Measurements from ENCODE around the gene CAPZA3.

Gene CAPZA3

GRCh38 chr12:18752280-18752920 lies 14.5 kb downstream of the CAPZA3 start:
- no peak for TF ChIP-seq FOXP2 (optimal IDR thresholded peaks at IDR 0.05; ENCODE audit: borderline replicate concordance, extremely low read depth, extremely low read length, insufficient read depth)
- TF ChIP-seq SIN3A (IDR thresholded peaks at IDR 0.05; ENCODE audit: borderline replicate concordance, insufficient read depth, low read length): no peak
- no peak for TF ChIP-seq REST (IDR thresholded peaks at IDR 0.05; ENCODE audit: insufficient read depth in 1 of 2, low read depth in 2 of 2, low read length in 2 of 2)

GRCh38 chr12:18752947-18753346 lies 15.0 kb downstream of the CAPZA3 start:
- TF ChIP-seq SIN3A (IDR thresholded peaks at IDR 0.05; ENCODE audit: borderline replicate concordance, insufficient read depth, low read length): no peak

GRCh38 chr12:18753481-18754123 lies 15.7 kb downstream of the CAPZA3 start:
- no peak for TF ChIP-seq FOXP2 (optimal IDR thresholded peaks at IDR 0.05; ENCODE audit: borderline replicate concordance, extremely low read depth, extremely low read length, insufficient read depth)

- TF ChIP-seq TAF1 (IDR thresholded peaks at IDR 0.05; ENCODE audit: borderline replicate concordance, insufficient read depth, low read length): no peak
- TF ChIP-seq REST (IDR thresholded peaks at IDR 0.05; ENCODE audit: insufficient read depth in 1 of 2, low read depth in 2 of 2, low read length in 2 of 2): no peak
- TF ChIP-seq SIN3A (IDR thresholded peaks at IDR 0.05; ENCODE audit: borderline replicate concordance, insufficient read depth, low read length): no peak
- no peak for TF ChIP-seq POLR2AphosphoS5 (IDR thresholded peaks at IDR 0.05; ENCODE audit: low read depth, low read length)
- no peak for TF ChIP-seq FOXP2 (optimal IDR thresholded peaks at IDR 0.05; ENCODE audit: borderline replicate concordance, extremely low read depth, extremely low read length, insufficient read depth)
Measured at GRCh38 chr12:18754124-18754707, 16.3 kb downstream of the CAPZA3 start.

GRCh38 chr12:18755341-18755740 lies 17.4 kb downstream of the CAPZA3 start:
- no peak for TF ChIP-seq SIN3A (IDR thresholded peaks at IDR 0.05; ENCODE audit: borderline replicate concordance, insufficient read depth, low read length)

- TF ChIP-seq TAF1 (IDR thresholded peaks at IDR 0.05; ENCODE audit: borderline replicate concordance, insufficient read depth, low read length) (no peak), FOXP2 (optimal IDR thresholded peaks at IDR 0.05; ENCODE audit: borderline replicate concordance, extremely low read depth, extremely low read length, insufficient read depth) (no peak), REST (IDR thresholded peaks at IDR 0.05; ENCODE audit: insufficient read depth in 1 of 2, low read depth in 2 of 2, low read length in 2 of 2) (peak; percentile 66 to 87)
Measured at GRCh38 chr12:18782827-18783226, 44.9 kb downstream of the CAPZA3 start.

Data from PFSK-1 (cell line).